NK-92 treated with Interleukin-12 subunit alpha and Interleukin-12 subunit beta, amount 100 ng/mL, for 24 hours (cell line): ENCODE data around the gene MUC6.

Source experiments
- DNase-seq: peaks from one replicate; lab custom pipeline; 2025; lab: John Stamatoyannopoulos, UW

Gene MUC6

DNA sequence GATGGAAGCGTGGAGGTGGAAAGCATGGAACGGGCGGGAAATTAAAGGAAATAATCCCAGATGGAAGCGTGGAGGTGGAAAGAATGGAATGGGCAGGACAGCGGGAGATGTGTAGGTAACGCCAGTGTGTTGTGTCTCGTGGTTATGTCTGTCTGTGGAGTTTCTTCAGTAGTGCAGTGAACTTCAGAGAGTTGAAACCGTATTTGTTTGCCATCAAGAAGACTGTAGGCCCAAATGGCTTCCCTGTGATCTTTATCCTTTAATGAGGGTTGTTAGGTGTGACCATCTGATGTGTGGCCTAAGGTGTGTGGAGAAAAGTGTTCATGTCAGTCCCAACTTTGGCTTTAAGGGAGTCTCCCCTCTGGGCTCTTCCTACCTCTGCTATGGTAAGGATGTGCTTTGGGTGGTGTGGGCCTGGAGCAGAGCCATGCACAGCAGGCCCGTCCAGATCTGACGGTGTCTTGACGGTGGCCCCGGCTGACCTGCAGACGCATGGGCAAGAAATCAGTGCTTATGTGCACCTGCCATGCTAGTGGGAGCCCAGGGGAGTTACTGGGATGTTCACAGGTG is 71.2 kb downstream of the MUC6 start:
- no peak for DNase-seq

- DNase-seq: no peak
These were observed 72.7 kb downstream of the MUC6 start for GRCh38 chr11:963852-964251.
